Measurements from ENCODE around the gene NRAS.
A peak's percentile ranks its signal among the peaks of the same experiment; 100 is the strongest.

The NRAS gene

DNA sequence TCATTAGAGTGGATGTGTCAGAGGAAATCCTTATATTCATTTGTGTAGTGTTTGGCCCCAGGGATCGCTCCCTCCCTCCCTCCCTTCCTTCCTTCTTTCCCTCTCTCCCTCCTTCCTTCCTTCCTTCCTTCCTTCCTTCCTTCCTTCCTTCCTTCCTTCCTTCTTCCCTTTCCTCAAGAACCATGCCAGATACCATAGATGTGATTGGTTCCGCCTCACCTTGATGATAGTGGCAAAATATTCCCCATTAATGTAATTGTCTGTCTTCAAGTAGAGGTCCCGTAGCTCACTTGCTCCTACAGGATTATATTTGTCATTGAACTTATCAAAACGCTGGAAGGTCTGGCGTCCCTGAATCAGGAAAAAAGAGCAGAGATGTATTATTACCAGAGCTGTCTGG lies 38.9 kb downstream of the NRAS start:
- Histone ChIP-seq H3K36me3 (no peaks in the 10 kb centered on the region), H3K4me3 (no peak overlapping the region), H3K4me1 (no peaks in the 10 kb centered on the region), H3K27me3 (no peaks in the 10 kb centered on the region), H3K27ac (no peak overlapping the region), H3K9me3 (no peaks in the 10 kb centered on the region)
- intact Hi-C loops (cut with DNase I; ENCODE audit: low total_unique reads): no loop called here
- no peak for DNase-seq
- TF ChIP-seq CTCF (IDR thresholded peaks at IDR 0.05): no peak

DNA sequence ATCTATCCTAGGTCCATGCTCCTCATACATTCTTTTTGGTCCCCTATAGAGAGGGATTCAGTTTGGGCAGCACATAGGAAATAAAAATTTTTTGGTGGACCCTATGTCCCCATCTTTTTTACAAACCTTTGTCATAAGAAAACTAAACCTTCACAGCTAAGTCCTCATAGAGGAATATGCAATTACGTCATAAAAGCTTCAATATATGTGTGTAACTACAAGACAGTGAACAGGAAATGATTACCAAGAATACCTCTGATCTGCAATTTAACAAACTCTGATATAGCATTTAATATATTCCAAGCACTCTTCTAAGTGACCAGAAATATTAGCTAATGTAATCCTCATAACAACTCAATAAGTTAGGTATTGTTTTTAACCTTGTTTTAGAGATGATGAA lies 40.5 kb downstream of the NRAS start:
- no peaks in the 10 kb centered on the region for H3K27me3 ChIP-seq
- no peak for TF ChIP-seq CTCF (IDR thresholded peaks at IDR 0.05)
- intact Hi-C loops (cut with DNase I; ENCODE audit: low total_unique reads): no loop called here

DNA sequence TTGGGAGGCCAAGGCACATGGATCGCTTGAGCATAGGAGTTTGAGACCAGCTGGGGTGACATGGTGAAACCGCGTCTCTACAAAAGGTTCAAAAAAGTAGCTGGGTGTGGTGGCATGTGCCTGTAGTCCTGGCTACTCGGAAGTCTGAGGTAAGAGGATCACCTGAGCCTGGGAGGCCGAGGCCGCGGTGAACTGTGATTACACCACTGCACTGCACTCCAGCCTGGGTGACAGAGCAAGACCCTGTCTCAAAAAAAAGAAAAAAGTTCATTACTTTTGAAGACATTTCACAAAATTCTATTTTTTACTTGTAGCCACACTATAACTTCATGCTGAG lies 44.7 kb downstream of the NRAS start:
- H3K27ac ChIP-seq: no peak overlapping the region

More for the DNA sequence above, 40.5 kb downstream of the NRAS start:
- no peaks in the 10 kb centered on the region for H3K4me1 ChIP-seq
- no peak overlapping the region for H3K4me3 ChIP-seq
- no peaks in the 10 kb centered on the region for H3K9me3 ChIP-seq
- H3K27ac ChIP-seq: no peak overlapping the region
- DNase-seq: no peak
- no peaks in the 10 kb centered on the region for H3K36me3 ChIP-seq

DNA sequence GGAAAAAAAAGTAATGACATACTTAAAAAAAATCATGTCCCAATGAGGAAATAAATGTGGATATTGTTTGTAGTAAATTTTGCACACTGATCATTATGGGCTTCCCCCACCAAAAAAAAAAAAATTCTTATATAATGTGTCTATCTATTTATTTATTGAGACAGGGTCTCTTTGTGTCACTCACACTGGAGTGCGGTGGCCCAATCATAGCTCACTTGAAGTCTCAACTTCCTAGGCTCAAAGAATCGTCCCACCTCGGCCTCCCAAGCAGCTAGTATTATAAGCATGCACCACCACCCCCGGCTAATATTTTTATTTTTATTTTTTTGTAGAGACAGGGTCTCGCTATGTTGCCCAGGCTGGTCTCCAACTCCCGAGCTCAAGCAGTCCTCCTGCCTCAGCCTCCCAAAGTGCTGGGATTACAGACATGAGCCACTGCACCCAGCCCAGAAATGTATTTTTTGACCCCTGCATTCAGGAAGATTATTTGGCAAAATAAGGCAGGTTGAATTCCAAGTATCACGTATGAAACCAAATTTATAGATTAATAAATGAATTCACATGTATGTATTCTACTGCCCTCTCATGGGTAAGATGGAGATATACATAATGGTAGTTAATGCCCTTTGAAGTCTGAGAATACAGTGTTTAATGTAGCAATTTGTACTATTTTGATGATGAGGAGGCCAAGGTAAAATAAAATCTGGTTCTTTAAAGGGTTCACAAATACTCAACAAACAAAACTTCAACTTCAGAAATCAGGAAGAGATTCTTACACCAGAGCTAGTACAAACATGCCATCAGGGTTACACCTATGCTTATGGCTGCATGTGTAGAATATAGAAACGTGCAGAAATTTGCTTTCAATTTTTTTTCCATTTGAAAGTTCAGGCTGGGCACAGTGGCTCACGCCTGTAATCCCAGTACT lies 45.3 kb downstream of the NRAS start:
- H3K27ac ChIP-seq: no peak overlapping the region
- no peaks in the 10 kb centered on the region for H3K27me3 ChIP-seq
- TF ChIP-seq CTCF (IDR thresholded peaks at IDR 0.05): no peak
- no peaks in the 10 kb centered on the region for H3K36me3 ChIP-seq
- H3K9me3 ChIP-seq: no peaks in the 10 kb centered on the region
- H3K4me3 ChIP-seq: peak overlapping the region in 1 of 2 donors; percentile 60
- intact Hi-C loops (cut with DNase I; ENCODE audit: low total_unique reads): no loop called here
- H3K4me1 ChIP-seq: peaks cover 0 to 8% (median 3%) of the 10 kb centered on the region in 4 donors
- no peak for DNase-seq

More for the DNA sequence above, 44.7 kb downstream of the NRAS start:
- Histone ChIP-seq H3K4me3 (no peak overlapping the region), H3K4me1 (peaks cover 0 to 8% (median 3%) of the 10 kb centered on the region in 4 donors), H3K36me3 (no peaks in the 10 kb centered on the region), H3K9me3 (no peaks in the 10 kb centered on the region), H3K27me3 (no peaks in the 10 kb centered on the region)
- intact Hi-C loops (cut with DNase I; ENCODE audit: low total_unique reads): no loop called here
- DNase-seq: no peak
- TF ChIP-seq CTCF (IDR thresholded peaks at IDR 0.05): no peak

GRCh38 chr1:114670083-114671010 lies 46.2 kb downstream of the NRAS start:
- H3K9me3 ChIP-seq: no peaks in the 10 kb centered on the region
- H3K27me3 ChIP-seq: no peaks in the 10 kb centered on the region
- intact Hi-C loops (cut with DNase I; ENCODE audit: low total_unique reads): no loop called here
- peak overlapping the region; percentile 70 for H3K27ac ChIP-seq
- peaks cover 0 to 8% (median 3%) of the 10 kb centered on the region in 4 donors for H3K4me1 ChIP-seq
- peak; percentile 92 to 97 for DNase-seq
- H3K36me3 ChIP-seq: no peaks in the 10 kb centered on the region
- peak; percentile 30 to 36 for TF ChIP-seq CTCF (IDR thresholded peaks at IDR 0.05)
- H3K4me3 ChIP-seq: peak overlapping the region; percentile 60 to 81
